ENCODE results near the gene UBE4A.

The UBE4A gene

GRCh38 chr11:118439646-118440045, 80.2 kb downstream of the UBE4A start:
- no peak for DNase-seq

- no peak for DNase-seq
These were observed 82.4 kb downstream of the UBE4A start for GRCh38 chr11:118441770-118442275.

DNA sequence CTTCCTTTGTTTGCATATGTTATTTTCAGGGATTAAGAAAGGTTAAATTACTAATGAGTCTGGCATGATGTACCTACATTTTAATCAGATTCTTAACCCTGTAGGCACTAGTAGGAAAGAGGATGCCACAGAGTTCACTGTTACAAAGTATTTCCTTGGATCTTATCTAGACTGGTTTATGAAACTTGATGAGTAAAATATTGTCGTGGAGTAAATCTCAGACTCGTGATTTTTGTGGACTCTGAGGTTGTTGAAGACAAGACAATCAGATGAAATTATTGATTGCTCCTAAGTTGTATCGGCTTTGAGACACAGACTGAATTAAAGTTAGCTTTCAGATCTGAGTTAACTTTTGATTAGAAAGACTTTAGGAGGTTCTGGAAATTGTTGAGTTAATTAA, 82.9 kb downstream of the UBE4A start:
- no peak for DNase-seq

DNA sequence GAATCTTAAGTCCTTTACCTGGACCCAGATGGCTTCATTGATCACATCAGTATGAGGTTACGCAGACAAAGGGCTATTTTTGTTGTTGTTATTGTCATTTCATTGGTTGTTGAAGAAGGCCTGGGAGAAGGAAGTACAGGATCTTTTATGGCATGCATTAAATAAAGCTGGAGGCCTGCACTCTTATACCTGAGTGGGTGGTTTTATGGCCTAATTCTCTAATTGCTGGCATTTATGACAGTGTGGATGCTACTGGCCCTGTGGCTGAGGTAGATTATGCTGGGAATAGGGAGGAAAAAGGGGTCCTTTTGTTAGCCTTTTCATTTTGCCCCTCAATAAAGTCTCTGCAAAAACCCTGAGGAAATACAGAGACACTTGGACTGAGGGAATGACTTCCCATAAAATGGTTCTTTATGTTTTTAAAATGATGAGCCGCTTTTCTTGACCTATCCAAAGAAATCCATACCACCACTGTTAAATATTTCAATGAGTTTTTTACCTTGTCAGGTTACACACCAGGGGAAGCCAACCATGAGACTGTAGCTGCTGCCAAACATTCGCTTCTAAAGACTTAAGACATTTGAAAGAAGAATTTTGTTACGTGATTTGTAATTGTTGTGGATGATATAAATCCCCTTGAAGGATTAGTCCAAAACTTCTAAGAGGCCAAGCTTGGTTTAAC, 83.6 kb downstream of the UBE4A start:
- no peak for DNase-seq

DNA sequence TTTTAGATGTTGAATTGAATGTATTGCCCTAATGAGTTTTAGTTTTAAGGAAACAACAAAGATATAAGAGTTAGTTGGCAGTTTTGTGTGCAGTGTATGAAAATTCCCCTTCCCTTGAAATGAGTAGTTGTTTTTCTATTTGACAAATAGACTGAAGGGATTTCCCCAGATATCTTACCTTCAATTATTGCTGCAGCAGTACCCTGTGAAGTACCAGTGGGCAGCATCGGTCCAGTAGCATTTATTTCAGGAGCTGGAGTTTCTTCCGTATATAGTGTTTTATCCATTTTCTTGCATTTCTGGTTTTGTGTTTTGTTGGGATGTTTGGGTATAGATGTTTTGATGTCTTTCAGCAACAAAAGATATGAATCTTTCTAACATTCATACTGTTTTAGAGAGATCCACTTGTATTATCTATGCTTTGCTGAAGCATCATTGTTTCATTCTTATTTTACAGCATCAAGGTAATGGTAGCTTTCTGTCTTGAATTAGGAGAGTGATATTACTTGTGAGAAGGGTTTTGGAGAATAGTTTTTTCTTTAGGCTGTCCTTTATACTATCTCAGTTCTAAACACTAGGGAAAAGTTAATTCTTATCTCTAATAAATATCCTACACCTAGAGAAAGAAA, 84.3 kb downstream of the UBE4A start:
- DNase-seq, result no peak

DNA sequence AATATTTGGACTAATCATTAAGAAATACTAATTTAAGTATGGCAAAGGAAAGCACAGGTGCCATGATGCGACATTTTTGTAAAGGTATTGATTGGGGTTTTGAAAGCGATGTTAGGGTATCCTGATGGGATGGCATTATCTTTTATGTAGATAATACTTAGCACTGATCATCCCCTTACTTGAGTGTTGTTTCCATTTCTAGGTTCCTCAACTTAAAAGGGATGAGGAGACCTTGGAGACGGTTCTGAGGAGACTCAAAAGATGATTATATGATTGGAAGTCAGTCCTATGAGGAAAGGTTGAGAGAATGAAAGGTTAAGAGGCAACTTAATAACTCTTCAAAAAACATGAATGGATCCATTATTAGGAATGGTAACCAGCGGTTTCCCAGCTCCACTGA, 88.0 kb downstream of the UBE4A start:
- no peak for DNase-seq

GRCh38 chr11:118448294-118448693, 88.9 kb downstream of the UBE4A start:
- no peak for DNase-seq
